ENCODE data around the gene GNAS-AS1.

The GNAS-AS1 gene

DNA sequence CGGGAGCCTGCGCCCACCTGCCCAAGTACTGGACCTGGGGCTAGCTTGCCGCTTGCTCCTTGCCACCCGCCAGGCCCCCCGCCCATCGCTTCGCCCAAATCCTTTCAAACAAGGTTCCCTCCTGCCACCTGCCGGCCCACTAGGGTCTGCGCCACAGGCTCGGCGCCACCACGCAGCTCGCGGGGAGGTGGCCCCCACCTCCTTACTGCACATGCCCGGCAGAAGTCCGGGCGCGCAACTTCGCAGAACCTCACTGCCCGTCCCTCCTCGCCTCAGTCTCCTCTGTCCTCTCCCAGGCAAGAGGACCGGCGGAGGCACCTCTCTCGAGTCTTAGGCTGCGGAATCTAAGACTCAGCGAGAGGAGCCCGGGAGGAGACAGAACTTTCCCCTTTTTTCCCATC lies 11.2 kb downstream of the GNAS-AS1 start:
- peaks cover 44% of the 10 kb centered on the region for H3K4me1 Mint-ChIP-seq
- no peak overlapping the region for H3K27ac Mint-ChIP-seq
- peaks cover 6% of the 10 kb centered on the region for H3K9me3 Mint-ChIP-seq
- H3K36me3 Mint-ChIP-seq (ENCODE audit: low read depth) = peaks cover 44% of the 10 kb centered on the region
- H3K4me3 Mint-ChIP-seq = peak overlapping the region; percentile 80
- peak; percentile 72 for DNase-seq
- TF ChIP-seq, protein P1, sequence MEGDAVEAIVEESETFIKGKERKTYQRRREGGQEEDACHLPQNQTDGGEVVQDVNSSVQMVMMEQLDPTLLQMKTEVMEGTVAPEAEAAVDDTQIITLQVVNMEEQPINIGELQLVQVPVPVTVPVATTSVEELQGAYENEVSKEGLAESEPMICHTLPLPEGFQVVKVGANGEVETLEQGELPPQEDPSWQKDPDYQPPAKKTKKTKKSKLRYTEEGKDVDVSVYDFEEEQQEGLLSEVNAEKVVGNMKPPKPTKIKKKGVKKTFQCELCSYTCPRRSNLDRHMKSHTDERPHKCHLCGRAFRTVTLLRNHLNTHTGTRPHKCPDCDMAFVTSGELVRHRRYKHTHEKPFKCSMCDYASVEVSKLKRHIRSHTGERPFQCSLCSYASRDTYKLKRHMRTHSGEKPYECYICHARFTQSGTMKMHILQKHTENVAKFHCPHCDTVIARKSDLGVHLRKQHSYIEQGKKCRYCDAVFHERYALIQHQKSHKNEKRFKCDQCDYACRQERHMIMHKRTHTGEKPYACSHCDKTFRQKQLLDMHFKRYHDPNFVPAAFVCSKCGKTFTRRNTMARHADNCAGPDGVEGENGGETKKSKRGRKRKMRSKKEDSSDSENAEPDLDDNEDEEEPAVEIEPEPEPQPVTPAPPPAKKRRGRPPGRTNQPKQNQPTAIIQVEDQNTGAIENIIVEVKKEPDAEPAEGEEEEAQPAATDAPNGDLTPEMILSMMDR (IDR thresholded peaks at IDR 0.05) = peak; percentile 55
- peaks cover 69% of the 10 kb centered on the region for H3K27me3 Mint-ChIP-seq (ENCODE audit: low read depth, poor library complexity)

DNA sequence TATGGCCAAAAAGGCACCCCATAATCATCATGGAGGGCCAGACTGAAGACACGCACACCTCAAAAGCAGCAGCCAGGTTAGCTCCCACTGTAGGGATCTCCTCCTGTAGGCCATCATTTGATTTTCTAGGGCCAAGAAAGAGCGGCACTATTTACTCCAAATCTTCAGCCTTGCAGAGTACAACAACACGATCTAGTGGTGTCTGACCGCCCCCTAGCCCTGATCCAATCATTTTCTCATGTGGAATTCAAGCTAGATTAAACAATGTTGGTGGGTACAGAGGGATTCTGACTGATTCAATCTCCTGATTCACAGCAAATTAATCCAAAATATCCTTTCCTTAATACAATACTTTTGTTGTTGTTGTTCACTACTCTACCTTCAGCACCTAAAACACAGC lies 12.5 kb downstream of the GNAS-AS1 start:
- Mint-ChIP-seq H3K27me3 (ENCODE audit: low read depth, poor library complexity) (peaks cover 56% of the 10 kb centered on the region), H3K4me1 (peaks cover 34% of the 10 kb centered on the region), H3K36me3 (ENCODE audit: low read depth) (peaks cover 42% of the 10 kb centered on the region), H3K27ac (no peak overlapping the region), H3K4me3 (no peak overlapping the region), H3K9me3 (peaks cover 6% of the 10 kb centered on the region)
- DNase-seq = no peak
- TF ChIP-seq, protein P1 (IDR thresholded peaks at IDR 0.05) = no peak

DNA sequence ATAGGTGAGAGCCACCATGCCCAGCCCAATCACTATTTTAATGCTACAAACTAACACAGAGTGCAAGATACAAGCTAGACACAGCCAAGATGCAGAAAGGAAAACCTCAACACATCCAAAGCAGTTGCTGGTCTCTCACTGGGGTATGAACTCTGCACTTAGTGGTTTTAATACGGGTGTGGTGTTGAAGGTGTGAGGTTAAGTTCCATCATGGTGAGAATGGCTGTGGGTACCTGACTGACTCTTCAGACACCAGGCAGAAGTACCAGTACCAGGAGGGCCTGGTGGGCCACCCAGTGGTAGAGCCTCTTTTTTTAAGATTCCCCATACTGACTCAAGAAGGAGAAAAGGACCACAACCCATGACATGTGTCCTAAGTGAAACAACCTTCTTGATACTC lies 13.0 kb downstream of the GNAS-AS1 start:
- H3K27ac Mint-ChIP-seq = no peak overlapping the region
- H3K36me3 Mint-ChIP-seq (ENCODE audit: low read depth) = peaks cover 42% of the 10 kb centered on the region
- H3K4me1 Mint-ChIP-seq = peaks cover 34% of the 10 kb centered on the region
- H3K4me3 Mint-ChIP-seq = no peak overlapping the region
- DNase-seq = no peak
- TF ChIP-seq, protein P1 (IDR thresholded peaks at IDR 0.05) = no peak
- H3K27me3 Mint-ChIP-seq (ENCODE audit: low read depth, poor library complexity) = peaks cover 51% of the 10 kb centered on the region
- peaks cover 6% of the 10 kb centered on the region for H3K9me3 Mint-ChIP-seq

DNA sequence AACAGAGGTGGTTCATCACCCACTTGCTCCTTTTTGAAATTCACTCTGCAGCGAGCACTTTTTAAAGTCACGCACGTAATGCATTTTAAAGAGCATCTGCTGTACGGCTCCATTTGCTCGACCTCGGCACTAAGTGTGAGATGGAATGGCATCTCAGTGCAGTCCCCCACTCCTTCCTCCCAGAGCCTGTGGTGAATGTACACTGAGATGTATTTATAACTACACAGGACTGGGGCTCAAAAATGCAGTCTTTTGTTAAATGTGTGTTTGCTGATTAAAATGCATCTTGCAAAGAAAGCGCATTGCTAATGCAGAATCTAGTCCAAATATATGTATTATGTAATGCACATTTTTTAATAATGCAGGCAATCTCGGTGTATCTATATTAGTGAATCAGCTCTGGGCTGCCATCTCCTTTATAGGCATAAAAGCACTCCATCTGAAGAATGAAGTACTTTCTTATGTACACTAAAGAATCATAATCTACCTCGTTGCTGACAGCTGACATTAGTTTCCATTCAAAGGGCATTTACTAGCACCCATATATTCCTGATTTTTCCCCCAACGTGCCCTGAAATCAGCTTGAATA lies 14.0 kb downstream of the GNAS-AS1 start:
- peaks cover 42% of the 10 kb centered on the region for H3K36me3 Mint-ChIP-seq (ENCODE audit: low read depth)
- peaks cover 41% of the 10 kb centered on the region for H3K27me3 Mint-ChIP-seq (ENCODE audit: low read depth, poor library complexity)

DNA sequence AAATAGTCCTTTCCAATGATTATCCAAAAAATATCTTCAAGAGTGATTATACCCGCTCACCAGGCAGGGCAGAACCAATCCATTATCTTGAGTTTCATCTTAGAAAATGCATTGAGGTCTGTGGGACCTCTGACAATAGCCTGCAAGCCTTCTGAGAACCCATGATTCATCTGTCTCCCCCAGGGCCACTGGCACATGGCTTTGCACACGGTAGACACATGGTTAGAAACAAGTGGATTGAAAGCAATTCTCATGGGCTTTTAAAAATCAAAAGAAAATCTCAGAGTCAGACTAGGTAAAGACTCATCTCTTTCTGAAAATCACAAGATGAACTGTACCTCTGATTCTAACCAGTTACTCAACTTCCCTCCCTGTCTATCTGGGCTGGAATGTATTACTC lies 15.5 kb downstream of the GNAS-AS1 start:
- H3K27me3 Mint-ChIP-seq (ENCODE audit: low read depth, poor library complexity) = peaks cover 26% of the 10 kb centered on the region
- no peak overlapping the region for H3K4me3 Mint-ChIP-seq
- H3K36me3 Mint-ChIP-seq (ENCODE audit: low read depth) = peaks cover 40% of the 10 kb centered on the region
- H3K9me3 Mint-ChIP-seq = peaks cover 5% of the 10 kb centered on the region
- no peak overlapping the region for H3K27ac Mint-ChIP-seq
- TF ChIP-seq, protein P1 (IDR thresholded peaks at IDR 0.05) = no peak
- no peak for DNase-seq
- H3K4me1 Mint-ChIP-seq = peaks cover 16% of the 10 kb centered on the region

More for the DNA sequence above, 14.0 kb downstream of the GNAS-AS1 start:
- peaks cover 30% of the 10 kb centered on the region for H3K4me1 Mint-ChIP-seq
- TF ChIP-seq, protein P1 (IDR thresholded peaks at IDR 0.05) = no peak
- H3K4me3 Mint-ChIP-seq = no peak overlapping the region
- H3K9me3 Mint-ChIP-seq = no peaks in the 10 kb centered on the region
- H3K27ac Mint-ChIP-seq = no peak overlapping the region
- no peak for DNase-seq

DNA sequence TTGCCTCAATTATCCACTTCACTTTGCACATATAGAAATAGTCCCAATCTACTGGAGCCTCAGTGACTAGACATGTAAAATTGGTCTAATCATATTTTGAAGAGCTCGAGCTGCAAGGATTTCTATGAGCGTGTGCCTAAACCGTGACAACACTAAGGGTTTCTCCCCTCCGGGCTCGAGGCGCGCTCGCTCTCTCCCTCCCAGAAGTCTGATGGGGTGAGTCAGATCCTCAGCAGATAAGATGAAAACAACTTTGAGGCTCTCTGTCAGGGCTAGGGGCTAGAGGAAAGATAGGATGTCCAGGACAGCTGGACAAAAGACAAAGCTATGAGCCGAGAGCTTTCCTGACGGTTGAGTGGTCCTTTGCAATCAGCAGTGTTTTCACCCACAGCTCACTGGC lies 16.8 kb downstream of the GNAS-AS1 start:
- H3K27ac Mint-ChIP-seq = no peak overlapping the region
- peaks cover 45% of the 10 kb centered on the region for H3K36me3 Mint-ChIP-seq (ENCODE audit: low read depth)
- H3K4me3 Mint-ChIP-seq = no peak overlapping the region
- H3K9me3 Mint-ChIP-seq = peaks cover 5% of the 10 kb centered on the region
- no peak for DNase-seq
- H3K27me3 Mint-ChIP-seq (ENCODE audit: low read depth, poor library complexity) = peaks cover 15% of the 10 kb centered on the region
- H3K4me1 Mint-ChIP-seq = peaks cover 13% of the 10 kb centered on the region
- TF ChIP-seq, protein P1 (IDR thresholded peaks at IDR 0.05) = no peak
